Measurements from ENCODE around the gene RAB27A.
A peak's percentile ranks its signal among the peaks of the same experiment; 100 is the strongest.

Gene RAB27A

DNA sequence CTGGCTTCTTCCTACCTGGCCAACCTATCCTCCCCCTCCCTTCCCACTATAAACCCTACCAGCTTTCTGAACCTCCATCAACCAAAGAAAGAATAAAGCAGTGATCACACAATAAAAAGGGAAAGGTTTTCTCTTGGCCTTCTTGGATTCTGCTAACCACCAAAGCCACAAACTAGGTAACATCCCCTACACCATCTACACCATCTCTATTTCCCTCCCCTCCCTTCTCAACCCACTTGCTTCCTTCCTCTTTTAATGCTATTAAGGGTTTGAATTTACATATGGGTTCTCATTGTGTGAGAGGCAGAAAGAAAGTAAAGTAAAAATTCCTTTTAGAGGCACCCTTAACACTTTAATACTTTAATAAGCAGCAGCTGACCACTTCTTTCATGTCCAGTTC is 67.0 kb downstream of the RAB27A start:
- no peak for DNase-seq (ENCODE audit: low spot score)

GRCh38 chr15:55221090-55222011 is 68.3 kb downstream of the RAB27A start:
- no peak for DNase-seq (ENCODE audit: low spot score)

- DNase-seq (ENCODE audit: low spot score): no peak
Measured at GRCh38 chr15:55220606-55221005, 69.0 kb downstream of the RAB27A start.

GRCh38 chr15:55218056-55218455 is 71.6 kb downstream of the RAB27A start:
- DNase-seq (ENCODE audit: low spot score): no peak

DNA sequence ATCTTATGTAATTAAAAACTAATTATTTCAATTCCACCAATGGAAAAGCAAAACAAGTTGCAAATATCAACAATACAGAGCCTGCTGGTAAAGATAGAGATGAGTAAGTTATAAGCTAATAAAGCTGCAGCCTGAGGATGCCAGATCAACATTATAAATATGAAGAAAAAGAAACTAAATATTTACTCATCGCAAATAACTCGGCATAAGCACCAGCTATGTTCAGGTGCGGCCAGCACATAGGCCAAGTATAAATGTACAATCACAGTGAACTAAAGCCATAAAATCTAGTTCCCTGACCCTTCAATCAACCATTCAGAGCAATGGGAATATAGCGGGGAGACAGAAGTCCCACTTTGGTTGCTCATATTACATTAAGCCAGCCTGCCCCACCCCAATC is 85.1 kb downstream of the RAB27A start:
- DNase-seq (ENCODE audit: low spot score): no peak

DNA sequence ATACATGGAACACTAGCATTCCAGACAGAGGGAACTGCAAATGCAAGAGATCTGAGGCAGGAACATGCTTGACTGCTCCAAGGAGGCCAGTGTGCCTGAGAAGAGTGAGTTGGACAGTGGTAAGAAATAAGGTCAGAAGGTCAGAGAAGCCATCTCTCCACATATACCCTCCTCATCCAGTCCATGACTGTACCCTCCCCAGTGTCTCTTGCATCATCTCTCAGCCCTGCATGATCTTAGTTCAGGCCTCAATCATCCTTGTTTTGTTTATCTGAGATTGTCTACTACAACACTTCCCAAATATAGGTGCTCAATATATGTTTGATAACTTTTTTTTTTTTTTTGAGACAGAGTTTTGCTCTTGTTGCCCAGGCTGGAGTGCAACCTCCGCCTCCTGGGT is 87.4 kb downstream of the RAB27A start:
- no peak for DNase-seq (ENCODE audit: low spot score)

- DNase-seq (ENCODE audit: low spot score): no peak
Measured at GRCh38 chr15:55198706-55199105, 90.9 kb downstream of the RAB27A start.

DNA sequence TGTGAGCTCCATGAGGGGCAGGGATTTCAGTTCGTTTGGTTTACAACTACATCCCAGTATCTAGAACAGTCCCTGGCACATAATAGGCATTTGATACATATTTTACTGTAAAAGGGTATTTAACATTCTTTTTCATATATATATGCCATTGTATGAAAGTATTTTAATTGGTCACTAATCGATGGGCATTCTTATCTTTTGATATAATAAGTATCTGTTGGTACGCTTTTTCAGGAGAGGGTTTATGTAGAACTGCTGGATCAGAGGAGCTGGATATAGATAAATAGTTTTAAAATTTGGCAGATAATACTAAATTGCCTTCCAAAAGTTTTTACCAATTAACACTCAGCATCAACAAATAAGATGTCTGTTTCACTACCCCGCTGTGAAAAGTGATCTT is 91.9 kb downstream of the RAB27A start:
- no peak for DNase-seq (ENCODE audit: low spot score)

GRCh38 chr15:55197362-55197705 is 92.3 kb downstream of the RAB27A start:
- DNase-seq (ENCODE audit: low spot score): no peak

DNA sequence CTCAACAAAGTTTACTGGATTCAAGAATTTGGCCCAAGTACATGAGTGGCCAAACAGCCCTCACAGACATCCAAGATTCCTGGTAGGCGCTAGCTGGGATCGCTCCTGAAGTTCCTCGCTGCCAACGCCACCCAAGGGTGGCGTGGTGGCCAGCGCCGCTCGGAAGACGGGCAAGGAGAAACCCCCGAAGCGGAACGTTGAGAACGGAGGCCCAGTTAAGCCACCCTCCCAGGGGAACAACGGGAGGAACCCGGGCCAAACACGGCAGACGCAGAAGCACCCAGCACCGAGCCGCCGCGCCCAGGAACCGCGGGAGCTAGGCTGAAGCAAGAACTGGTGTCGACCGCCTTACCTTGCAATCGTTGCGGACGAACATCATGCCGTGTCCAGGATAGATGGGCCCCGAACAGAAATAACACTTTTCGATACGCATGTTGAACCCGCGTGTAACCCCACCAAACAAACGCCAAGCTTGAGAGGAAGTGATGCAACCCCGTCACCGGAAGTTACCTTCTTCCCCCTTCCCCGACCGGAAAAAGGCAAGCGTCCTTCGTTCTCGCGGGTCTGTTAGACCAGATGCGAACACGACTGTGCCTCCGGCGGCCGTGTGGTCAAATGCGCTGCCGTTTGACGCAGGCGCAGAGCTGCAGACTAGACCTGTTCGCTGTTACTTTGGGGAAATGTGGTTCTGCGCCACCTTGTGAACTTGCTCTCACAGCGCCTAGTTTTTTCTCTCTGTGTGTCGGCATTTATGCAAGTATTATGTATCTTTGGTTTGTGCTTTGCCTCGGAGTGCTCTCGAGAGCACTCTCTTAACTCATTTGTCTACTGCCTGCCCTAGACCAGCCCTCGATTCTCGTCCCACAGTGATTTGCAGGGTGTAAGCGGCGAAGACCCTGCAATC is 92.9 kb downstream of the RAB27A start, which contains the start of gene RSL24D1:
Gene RSL24D1, minus strand, starts transcription at position 484 of the 904 bp plus-strand sequence. Its CDS starts 51 bp downstream, at position 433.
- peak; percentile 95 for DNase-seq (ENCODE audit: low spot score)

DNA sequence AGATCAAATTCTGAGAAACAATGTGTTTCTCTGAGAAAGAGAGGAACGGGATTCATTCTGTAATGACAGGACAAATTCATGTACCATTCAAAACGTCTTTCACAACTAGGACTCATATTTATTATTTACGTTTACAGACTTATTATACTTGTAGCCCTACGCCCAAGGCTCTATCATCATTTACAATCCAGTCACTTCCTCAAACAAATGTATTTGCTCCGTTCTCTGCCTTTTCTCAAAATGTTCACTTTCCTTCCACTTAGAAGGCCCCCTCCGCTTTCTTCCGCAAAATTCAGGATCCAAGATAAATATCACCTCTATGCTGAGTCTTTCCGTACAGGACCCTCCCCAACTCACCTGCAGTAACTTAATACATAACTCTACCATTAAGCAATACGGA is 93.6 kb downstream of the RAB27A start:
- DNase-seq (ENCODE audit: low spot score): no peak

DNA sequence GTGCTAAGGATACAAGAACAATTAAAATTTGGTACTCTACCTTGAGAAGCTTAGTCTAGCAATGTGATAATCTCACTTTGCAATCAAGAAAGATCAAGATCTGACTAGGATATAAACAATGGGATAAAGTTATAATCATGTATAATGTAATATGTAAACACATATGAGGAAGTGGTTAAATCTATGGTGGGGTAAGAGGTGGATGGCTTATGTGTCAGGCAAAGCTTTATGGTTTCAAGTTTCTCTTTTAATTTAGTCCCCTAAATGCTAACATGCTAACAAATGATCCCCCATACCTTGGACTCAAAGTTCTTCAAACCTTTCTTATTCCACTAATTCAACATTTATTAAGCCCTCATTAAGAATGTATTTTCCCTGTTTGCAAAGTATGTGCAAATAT is 95.4 kb downstream of the RAB27A start:
- DNase-seq (ENCODE audit: low spot score): no peak

GRCh38 chr15:55186331-55186730 is 103.3 kb downstream of the RAB27A start:
- no peak for DNase-seq (ENCODE audit: low spot score)

GRCh38 chr15:55183679-55184078 is 105.9 kb downstream of the RAB27A start:
- no peak for DNase-seq (ENCODE audit: low spot score)

GRCh38 chr15:55179141-55179540 is 110.5 kb downstream of the RAB27A start:
- no peak for DNase-seq (ENCODE audit: low spot score)

DNA sequence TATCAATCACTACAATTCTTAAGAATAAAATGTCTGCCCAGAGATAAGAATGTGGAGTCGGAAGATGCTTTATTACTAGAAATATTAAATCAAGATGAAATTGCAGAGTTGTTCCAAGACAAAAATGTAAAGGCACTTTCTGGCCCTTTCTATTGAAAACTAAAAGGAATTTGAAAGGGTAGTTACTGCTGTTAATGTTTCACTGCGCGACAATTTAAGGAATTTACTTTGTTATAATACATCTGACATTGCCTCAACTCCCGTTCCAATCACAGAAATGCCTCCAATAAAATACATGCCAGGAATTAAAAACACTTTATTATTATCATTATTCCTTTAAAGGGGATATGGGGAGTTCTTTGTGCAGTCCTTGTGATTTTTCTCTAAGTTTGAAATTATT is 119.3 kb downstream of the RAB27A start:
- no peak for DNase-seq (ENCODE audit: low spot score)

DNA sequence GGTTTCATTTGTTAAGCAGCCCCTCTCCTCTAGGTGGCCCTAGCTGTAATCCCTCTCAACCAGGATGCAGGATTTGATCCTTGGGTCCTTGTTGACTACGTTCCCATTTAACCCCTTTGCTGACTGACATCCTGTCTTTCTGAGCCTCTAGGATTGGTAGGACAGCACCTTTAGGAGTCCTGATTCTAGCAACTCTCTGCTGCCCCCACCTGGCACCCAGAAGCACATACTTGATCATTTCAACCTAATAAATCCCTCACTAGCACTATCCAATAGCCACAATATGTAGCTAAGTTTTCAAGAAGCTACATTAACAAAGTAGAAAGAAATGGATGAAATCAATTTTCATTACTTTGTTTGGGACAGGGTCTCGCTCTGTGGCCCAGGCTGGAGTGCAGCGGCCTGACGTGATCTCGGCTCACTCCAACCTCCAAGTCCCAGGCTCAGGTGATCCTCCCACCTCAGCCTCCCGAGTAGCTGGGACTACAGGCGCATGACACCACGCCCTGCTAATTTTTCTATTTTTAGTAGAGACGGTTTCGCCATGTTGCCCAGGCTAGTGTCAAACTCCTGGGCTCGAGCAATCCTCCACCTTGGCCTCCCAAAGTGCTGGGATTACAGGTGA is 121.2 kb downstream of the RAB27A start:
- peak; percentile 79 for DNase-seq (ENCODE audit: low spot score)

DNA sequence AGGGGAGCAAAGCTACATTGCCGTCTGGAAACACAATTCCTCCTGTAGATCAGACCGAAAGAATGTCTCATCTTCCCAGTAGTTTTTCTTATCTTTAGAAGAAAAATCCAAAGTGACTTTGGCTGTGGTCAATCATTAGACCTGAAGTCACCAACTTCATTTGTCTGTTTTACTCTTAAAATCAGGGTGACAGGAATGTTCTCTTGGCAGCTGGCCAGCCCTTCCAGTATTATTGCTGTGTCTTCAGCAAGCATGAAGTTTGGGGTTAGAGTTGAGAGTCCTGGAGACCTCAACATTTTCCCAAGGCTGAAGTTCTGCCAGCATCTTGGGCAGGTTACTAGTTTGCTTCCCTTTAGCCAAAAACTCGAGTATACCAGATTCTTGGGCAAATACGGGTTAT is 125.3 kb downstream of the RAB27A start:
- no peak for DNase-seq (ENCODE audit: low spot score)

All from ecto neural progenitor cell (in vitro differentiated cells).